Hematopoietic multipotent progenitor cell treated with erythropoietin and hydrocortisone succinate and interleukin-3 and kit ligand, for 4 days (in vitro differentiated cells): ENCODE measurements around the gene CPN2.

Experiments used
- DNase-seq: peaks from one replicate; pipeline ENCODE4 v3.0.0-alpha.2; 2015

CPN2 gene

DNA sequence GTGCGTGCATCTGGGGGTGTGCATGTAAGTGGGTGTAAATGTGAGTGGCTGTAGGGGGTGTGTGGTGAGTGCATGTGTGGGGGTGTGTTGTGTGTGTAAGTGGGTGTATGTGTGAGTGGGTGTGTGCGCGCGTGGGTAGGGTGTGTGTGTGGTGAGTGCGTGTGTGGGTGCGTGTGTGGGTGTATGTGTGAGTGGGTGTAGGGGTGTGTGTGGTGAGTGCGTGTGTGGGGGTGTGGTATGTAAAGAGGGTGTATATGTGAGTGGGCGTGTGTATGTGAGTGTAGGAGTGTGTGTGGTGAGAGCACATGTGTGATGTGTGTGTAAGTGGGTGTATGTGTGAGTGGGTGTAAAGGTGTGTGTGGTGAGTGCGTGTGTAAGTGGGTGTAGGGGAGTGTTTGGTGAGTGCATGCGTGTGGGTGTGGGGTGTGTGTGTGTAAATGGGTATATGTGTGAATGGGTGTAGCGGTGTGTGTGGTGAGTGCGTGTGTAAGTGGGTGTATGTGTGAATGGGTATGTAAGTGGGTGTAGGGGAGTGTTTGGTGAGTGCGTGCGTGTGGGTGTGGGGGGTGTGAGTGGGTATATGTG lies 916 bp upstream of the CPN2 start:
- no peak for DNase-seq

DNA sequence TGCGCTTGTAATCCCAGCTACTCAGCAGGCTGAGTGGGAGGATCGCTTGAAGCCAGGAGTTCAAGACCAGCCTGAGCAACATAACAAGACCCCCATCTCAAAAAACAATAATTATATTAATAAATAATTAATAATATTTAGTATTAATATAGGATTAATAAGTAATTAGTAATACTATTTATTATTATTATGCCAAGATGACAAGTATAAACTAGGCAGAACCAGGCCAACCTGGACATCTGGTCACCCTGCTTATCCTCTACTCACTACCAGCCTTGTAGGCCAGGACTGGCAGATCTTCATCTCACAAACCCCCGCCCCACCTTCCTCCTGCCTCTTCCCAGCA lies 429 bp downstream of the CPN2 start:
- DNase-seq, result no peak

DNA sequence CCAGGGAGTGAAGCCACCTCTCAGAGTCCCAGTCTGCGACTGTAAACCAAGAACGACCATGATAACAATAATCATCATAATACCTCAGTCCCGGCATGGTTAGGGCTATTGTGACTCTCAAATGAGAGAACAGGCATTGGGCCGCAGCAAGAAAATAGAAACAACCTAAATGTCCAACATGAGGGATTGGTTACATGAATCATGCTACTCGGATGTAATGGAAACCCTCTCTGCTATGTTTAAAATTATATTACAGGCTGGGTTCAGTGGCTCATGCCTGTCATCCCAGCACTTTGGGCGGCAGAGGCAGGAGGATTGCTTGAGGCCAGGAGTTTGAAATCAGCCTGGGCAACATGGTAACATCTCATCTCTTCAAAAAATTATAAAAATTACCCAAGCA lies 2.8 kb downstream of the CPN2 start:
- DNase-seq, result no peak

DNA sequence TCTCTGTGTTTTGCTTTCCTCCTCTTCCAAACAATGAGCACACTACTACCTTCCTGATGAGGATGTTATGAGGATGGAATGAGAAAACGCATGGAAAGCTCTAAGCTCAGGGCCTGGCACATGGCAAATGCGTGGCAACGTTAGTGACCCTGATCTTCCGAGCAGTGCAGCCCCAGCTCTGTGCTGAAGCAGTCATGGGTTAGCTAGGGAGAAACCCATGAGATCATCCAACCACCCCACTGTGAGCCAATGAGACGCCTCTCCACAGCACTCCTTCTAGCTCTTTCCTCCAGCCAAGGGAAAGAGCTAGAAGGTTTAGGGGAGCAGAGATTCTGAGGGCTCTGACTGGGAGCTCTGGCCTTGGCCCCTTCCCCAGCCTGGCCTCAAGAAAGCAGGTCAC lies 4.5 kb downstream of the CPN2 start:
- no peak for DNase-seq

DNA sequence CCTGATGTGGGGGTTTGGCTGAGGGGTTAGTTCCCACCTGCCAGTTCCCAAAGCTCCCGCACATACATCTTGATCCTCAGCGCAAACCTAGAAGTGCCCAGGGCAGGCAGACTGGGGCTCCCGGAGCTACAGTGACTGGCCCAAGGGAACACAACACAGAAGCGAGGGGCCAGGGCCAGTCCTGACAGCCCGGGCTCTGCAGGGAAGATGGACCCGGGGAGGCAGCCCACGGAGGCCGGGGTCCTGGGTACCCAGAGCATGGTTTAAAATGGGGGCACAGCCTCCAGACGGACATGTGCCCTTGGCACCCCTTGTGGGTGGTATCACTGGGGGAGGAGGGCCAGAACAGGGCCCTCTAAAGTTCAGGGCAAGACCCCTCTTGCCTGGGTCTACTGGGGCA lies 5.1 kb downstream of the CPN2 start:
- no peak for DNase-seq

DNA sequence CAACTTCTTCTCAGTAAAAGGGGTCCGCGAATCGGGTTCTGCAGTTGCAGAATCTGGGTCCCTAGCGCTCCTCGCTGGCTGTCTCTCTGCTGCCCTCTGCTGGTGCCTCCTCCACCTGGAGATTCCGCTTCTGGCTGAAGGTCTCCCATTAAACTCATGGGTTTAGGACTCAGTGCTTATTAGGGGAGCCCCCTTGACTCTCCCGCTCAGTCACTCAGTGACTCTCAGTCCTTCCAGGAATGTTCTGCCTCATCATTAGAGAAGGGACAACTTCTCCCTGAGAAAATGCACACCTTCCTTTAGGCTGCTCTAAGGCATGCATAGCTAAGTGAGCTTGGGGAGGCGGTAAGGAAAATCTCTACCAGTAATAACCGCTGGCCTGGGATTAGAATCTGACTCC lies 7.1 kb downstream of the CPN2 start:
- peak; percentile 78 for DNase-seq

DNA sequence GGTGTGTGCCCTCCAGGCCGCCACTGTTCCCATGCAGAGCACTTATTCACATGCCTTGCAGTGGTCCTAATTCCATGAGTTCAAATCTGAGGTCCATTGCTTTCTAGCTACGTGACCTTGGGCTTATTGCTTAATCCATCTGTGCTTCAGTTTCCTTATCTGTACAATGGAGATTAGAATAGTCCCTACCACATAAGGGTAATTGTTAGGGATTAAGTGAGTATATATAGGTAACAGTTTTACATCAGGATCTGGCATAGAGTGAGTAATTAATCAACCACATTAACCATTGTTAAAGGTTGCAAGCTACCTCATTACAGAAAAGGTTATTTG lies 7.6 kb downstream of the CPN2 start:
- no peak for DNase-seq

DNA sequence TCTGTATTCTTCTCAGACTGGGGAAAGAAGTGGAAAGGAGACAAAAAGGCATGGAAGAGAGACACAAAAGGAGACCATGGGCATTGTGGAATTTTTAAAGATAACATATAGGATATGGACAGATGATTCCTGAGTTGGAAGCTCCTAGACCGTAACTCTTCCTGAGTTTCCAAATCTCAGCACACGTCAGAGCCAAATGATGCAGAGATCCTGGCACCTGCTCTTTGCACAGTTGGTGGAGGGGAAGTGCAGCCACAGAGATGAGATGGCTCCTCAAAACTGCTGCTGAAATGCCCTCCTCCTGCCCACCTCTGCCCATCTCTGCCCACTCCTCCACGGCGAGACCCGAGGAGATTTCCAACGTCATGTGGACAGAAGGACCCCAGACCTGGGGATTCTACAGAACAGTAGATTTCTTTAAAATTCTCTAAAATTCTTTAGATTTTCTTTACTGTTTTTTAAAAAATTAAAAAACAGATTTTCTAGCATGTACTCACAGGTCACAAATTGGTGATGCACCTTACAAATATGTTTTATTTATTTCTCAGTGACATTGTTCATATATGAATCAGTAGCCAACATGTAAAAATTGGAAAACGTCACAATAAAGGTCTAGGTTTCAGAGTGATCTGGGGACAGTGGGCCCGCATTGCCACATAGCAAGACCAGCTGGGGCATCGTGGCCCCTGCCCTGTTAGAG lies 8.1 kb downstream of the CPN2 start:
- DNase-seq, result no peak

DNA sequence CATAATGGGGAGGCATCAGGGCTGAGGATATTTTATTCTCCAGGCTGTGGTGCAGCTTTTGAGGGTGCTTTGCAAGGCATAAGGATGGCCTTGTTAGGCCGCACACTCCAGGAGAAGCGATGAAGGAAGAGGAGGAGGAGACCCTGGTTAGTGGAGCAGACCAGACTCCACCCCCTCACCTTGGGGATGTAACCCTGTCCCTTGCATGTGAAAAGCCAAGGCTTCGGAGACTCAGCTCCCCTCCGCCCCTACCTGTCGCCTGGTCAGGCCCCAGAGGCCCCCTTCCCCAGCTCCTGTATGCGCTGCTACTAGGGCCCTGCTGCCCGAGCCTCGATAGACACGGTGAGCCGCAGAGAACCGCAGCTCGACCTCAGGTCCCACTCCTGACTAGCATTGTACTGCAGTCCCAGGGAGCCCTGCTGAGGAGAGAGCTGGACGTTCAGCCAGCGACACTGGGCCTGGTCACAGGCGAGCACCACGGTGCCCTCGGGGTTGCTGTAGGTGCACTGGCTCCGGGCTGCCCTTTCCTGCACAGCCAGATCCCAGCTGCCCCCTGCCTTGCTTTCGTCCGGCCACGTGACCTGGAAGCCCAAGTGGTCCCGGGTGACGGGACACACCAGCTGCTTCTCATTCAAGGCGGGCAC lies 10.2 kb downstream of the CPN2 start:
- DNase-seq, result no peak

DNA sequence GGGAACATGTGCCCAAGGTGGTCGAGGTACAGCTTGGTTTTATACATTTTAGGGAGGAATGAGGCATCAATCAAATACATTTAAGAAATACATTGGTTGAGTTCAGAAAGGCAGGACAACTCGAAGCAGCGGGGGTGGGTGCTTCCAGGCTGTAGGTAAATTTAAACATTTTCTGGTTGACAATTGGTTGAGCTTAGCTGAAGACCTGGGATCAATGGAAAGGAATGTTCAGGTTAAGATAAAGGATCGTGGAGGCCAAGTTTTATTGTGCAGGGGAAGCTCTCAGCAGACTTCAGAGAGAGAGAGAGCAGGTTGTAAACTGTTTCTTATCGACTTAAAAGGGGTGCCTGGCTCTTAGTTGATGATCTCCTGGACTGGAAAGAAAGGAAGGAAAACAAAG lies 11.3 kb downstream of the CPN2 start:
- no peak for DNase-seq

DNA sequence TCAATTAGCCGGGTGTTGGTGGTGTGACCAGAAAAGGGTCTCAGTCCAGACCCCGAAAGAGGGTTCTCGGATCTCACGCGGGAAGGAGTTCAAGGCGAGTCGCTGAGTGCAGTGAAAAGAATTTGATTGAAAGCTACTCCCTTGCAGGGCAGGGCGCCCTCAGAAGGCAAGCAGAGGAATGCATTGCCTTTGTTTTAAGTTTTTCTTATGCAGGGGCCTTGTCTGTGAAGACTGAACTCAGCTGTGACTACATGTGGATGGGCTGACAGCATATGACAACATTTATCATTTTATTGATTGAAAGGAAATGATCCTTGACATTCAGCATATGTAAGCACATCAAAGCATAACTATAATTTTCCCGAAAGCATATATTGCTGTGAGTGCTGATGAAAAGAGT lies 11.8 kb downstream of the CPN2 start:
- DNase-seq, result no peak

DNA sequence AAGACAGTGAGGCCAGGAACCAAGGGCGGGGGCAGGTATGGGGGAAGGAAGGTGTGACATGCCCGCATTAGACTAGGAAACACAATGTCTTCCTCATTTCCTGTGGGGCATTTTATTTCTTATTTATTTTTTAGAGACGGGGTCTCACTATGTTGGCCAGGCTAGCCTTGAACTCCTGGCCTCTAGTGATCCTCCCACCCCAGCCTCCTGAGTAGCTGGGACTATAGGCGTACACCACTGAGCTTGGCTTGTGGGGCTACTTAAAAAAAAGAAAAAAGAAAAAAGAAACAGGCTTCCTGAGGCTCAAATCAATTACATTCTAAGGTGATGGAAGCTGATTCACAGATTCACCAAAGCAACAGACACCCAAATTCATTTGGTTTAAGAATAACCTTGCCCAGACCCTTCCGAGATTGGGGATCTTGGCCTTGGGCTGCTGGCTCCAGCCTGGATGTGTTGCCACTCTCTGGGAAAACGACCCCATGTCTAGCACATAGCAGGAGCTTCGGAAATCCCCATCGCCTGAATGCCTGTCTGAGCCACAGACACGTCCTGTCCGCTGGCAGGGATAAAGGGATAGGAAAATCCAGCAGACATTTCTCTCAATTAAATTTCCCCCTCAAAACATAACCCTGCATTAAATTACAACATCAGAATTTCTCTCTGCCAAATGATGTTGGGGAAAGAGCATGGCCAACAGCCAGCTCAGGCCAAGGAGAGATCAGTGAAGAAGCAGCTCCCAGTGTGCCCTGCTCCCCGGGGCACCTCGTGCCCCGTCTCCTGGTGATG lies 13.0 kb downstream of the CPN2 start:
- no peak for DNase-seq

DNA sequence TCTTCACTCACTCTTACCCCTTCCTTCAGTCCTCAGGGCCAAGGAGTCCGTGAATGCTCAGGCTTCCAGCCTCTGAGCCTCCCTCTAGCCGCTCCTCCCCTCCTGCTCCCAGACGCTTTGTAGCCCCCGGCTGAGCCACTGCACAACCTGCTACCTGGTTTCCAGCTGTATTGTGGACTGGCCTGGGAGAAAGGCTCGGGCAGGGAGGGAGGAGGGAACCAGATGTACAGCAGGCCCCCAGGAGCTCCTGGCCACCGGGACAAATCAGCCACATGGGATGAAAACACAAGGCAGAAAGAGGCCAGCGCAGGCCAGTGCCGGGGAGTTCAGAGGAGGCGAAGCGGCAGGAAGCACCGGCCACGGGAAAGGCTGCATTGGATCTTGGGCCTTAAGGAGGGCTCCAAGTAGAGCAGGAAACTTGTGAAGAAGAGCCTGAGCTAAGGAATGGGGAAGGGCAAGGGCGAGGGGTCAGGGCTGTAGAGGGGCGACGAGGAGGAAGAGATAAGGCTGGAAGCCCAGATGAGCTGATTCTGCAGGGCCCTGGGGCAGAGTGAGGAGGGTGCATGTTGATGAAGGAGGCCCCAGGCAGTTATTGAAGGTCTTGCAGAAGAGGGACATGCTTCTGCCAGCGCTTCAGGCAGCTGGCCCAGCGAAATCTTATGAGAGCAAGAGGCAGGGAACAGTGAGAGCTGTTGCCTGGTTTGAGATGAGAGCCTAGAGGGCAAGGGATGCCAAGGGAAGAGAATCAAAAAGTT lies 14.3 kb downstream of the CPN2 start:
- DNase-seq, result no peak

DNA sequence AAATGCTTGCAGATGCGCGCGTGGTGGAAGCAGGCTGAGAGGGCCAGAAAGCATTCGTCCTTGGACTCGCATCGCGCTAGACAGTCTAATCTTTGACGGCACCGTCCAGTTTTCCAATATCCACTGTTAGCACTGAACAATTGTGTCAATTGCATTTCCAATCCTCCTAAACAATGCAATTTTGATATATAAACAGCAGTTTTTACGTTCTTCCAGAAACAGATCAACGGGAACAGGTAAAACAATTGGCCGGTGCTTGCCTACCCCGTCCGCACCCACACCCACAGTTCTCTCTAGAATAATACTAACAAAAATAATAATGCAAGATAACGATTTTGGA lies 17.2 kb downstream of the CPN2 start:
- DNase-seq, result no peak

DNA sequence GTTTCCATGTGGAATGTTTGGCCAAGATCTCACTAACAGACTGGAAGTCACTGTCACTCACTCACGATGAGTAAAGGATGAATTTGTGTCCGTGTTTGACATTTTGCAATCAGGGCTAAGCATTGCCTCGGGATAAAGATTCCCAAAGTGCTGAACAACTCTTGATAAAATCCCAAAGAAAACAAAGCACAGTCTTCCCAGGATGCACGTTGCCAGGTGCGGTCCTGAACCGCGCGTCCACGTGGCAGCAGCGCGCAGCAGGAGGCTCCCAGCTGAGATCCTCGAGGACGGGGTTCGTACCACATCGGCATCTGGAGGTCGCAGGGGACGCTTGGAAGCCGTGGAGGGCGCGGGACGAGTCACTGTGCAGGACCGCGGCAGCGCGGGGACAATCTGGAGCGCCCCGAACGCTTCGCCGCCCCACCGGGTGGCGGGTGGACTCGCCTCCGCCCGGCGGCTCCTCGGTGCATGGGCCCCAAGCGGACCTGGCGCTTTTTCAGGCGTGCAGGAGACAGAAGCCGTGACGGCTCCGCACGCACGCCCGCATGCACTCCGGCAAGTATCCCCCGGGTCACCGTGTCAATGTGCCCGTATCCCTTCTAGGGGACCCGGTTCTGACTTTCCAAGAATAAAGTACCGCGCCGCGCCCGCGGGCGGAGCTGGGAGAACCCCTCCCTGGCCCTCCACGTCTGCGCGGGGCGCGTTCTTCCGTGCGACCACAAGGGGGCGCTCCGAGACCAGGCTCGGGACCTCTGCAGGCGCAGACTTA lies 17.7 kb downstream of the CPN2 start:
- DNase-seq, result peak; percentile 93

DNA sequence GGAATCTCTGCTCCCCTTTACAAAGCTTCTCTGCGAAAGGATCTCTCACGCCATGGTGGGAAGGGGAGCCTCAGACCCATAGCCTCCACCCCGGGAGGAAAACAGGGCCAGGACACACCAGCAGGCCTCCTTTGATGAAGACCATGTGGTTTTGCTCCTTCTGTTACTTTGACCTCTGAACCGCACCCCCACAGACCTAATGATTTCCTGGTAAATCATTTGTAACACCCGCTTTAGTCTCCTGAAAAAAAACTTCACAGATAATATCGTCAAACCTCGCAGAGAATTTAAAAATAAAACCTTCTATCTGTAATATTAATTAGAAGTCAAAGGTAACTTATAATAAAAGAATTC lies 18.3 kb downstream of the CPN2 start:
- DNase-seq, result no peak

DNA sequence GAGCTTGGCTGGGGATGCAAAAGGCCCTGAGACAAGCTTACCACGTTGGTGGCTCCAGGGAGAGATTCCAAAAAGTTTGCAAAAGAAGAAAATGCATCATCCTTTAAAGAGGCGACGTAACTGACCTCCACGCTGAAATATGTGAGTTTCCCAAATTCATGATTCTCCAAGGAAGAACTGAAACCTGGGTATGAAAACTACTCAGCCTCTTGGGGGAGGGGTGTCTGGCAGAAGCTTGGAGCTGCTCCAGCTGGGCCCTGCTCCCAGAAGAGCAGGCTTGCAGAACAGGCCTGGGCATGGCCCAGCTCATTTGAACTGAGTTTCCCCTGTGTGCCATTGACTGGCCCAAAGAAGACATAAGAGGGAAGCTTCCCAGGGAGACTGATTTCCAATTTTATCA lies 20.5 kb downstream of the CPN2 start:
- no peak for DNase-seq

DNA sequence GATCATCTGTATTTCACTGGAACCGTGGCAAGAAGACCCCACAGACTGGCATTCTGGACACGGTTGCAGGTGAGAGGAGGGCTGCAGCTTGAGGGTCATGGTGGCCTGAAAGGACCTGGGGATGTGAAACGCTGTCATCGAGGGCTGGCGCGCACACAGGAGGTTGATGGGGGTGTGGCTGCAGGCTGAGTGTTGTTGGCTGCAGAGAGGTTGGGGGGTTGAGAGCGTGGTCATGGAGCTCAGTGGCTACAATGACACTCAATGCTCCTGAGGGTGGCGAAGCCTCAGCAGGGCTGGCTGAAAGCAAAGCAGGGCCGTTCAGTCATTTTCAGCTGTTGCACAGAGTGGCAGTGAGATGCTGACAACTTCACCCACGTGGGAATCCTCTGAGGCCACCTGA lies 21.0 kb downstream of the CPN2 start:
- no peak for DNase-seq

DNA sequence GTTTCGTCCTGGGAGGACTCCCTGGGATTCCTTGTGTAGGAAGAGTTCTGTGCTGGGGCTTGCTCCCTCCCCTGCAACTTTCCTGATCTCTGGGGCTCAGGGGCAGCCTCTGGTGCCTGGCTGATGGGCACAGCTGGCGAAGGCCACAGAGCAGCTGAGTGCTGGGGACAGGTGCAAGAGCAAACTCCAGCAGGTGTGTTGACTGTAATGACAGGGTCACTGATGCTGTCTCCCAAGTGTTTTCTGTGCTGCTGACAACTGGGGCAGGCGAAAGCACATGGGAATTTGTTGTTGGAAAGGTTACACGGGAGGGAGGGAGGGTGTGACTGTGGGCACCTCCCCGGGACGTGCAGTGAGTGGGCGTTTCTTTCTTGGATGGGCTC lies 21.6 kb downstream of the CPN2 start:
- DNase-seq, result no peak

DNA sequence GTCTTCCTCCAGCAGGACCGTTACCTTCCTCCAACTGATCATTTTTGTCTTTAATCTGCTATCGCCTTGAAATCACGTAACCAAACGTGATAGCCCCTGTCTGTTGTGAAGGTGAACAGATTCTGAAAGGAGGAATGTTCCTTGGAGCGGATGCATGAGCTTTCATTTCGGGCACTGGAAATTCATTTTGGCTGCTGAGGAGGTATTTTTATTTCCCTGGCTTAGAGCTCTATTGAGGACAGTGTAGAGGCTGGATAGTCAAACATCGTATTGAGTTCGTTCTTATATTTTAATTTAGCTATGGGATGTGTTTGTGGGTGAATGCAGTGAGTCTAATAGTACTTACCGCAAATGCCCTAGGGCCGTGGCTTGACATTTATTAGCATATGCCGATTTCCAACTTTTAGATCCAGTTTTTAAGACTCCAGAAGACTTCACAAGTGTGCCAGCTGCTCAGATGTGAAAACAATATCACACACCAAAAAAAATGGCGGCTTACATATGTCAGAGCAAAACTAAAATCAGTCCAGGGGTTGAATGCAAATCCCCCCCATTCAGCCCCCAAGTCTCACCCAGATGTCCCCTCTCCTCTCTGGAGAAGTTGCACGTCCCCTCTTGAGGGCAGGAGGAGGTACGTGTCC lies 22.1 kb downstream of the CPN2 start:
- no peak for DNase-seq

DNA sequence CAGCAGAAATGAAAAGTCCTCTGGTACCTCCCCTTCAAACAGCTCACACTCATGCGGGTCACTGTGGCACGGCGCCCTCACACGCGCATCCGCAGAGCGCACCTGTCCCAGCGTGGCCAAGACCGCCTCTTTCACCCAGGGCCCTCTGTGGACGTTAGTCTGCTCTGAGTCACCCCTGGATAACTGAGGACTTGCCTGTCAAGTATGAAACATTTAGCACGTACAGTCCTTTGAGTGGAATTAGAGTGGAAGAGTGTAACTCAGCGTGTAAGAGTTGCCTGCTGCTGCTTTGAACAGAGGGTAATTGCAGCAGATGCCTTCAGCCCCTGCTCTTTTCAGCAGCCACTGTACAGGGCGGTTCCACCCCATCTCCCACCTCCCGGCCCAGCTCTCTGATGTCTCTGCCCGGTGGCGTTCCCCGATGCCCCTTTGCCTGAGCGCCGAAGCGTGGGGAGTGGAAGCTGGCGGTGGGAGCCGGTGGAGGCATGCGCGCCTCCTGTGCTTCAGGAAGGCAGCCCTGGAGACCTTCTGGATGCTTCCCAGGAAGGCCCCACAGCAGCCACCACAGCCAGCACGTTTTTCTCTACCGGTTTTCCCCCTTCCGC lies 23.0 kb downstream of the CPN2 start:
- peak; percentile 60 for DNase-seq
